22Rv1 (cell line): ENCODE results near the gene LRRFIP1.

ENCODE experiments used
- H3K27ac ChIP-seq: fragments of 450-650 bp; 2 replicates; pipeline ENCODE4 v1.5.1; 2017
- ZFX ChIP-seq: fragments of 450-650 bp; IDR thresholded peaks from 2 replicates; pipeline ENCODE4 v1.6.1; 2017; ENCODE audit warnings: antibody characterized with exemption, borderline replicate concordance
- TF ChIP-seq, protein P1 (sequence below): fragments of 450-650 bp; IDR thresholded peaks from 2 replicates; pipeline ENCODE4 v1.5.1; 2017; ENCODE audit warnings: mild to moderate bottlenecking

LRRFIP1 gene

GRCh38 chr2:237738255-237738654 lies 110.9 kb downstream of the LRRFIP1 start:
- no peak for TF ChIP-seq ZFX
- TF ChIP-seq, protein P1, sequence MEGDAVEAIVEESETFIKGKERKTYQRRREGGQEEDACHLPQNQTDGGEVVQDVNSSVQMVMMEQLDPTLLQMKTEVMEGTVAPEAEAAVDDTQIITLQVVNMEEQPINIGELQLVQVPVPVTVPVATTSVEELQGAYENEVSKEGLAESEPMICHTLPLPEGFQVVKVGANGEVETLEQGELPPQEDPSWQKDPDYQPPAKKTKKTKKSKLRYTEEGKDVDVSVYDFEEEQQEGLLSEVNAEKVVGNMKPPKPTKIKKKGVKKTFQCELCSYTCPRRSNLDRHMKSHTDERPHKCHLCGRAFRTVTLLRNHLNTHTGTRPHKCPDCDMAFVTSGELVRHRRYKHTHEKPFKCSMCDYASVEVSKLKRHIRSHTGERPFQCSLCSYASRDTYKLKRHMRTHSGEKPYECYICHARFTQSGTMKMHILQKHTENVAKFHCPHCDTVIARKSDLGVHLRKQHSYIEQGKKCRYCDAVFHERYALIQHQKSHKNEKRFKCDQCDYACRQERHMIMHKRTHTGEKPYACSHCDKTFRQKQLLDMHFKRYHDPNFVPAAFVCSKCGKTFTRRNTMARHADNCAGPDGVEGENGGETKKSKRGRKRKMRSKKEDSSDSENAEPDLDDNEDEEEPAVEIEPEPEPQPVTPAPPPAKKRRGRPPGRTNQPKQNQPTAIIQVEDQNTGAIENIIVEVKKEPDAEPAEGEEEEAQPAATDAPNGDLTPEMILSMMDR = no peak
- H3K27ac ChIP-seq = no peak overlapping the region

- no peak overlapping the region for H3K27ac ChIP-seq
- TF ChIP-seq, protein P1 = no peak
- no peak for TF ChIP-seq ZFX
These were observed 111.7 kb downstream of the LRRFIP1 start for GRCh38 chr2:237739101-237739500.

GRCh38 chr2:237742191-237742590 lies 114.8 kb downstream of the LRRFIP1 start:
- no peak for TF ChIP-seq ZFX
- TF ChIP-seq, protein P1 = no peak

DNA sequence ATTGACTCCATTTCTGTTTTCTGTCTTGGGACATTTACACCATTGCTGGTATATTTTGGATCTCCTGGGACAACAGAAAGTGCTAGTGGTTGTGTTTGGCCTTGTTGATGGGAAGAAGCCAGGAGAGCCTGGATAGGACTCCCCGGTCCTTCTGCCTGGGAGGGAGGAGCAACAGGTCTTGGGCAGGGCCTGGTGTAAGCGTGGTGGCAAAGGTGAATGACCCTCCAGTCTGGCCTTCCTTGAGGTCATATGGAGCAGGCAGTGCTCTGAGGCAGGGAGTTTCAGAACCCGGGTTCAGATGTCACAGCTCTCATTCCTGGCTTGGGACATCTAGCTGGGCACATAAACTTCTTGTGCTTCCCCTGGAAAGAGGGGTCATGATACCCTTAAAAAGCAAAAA lies 115.2 kb downstream of the LRRFIP1 start:
- TF ChIP-seq ZFX = no peak
- TF ChIP-seq, protein P1 = no peak
- H3K27ac ChIP-seq = no peak overlapping the region

More at GRCh38 chr2:237742191-237742590, 114.8 kb downstream of the LRRFIP1 start:
- no peak overlapping the region for H3K27ac ChIP-seq

DNA sequence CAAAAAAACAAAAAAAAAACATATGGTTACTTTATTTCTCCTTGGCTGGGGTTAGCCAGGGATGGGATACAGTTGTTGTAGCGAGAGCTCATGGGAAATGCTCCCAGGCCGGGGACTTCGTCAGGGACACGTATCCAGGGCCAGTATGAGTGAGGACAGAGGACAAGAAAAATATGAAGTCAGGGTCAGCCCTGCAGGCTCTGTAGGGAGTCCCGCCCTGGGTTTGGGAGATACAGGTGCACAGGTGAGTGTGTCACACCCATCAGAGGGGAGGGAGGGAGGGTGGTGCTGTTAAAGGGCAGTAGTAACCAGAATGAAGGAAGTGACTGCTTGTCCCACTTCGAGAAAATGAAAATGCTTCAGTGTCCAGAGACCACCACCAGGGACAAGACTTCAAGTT lies 115.6 kb downstream of the LRRFIP1 start:
- TF ChIP-seq ZFX = no peak
- TF ChIP-seq, protein P1 = no peak
- no peak overlapping the region for H3K27ac ChIP-seq

GRCh38 chr2:237743561-237744269 lies 116.3 kb downstream of the LRRFIP1 start:
- no peak overlapping the region for H3K27ac ChIP-seq
- no peak for TF ChIP-seq ZFX
- TF ChIP-seq, protein P1 = no peak

DNA sequence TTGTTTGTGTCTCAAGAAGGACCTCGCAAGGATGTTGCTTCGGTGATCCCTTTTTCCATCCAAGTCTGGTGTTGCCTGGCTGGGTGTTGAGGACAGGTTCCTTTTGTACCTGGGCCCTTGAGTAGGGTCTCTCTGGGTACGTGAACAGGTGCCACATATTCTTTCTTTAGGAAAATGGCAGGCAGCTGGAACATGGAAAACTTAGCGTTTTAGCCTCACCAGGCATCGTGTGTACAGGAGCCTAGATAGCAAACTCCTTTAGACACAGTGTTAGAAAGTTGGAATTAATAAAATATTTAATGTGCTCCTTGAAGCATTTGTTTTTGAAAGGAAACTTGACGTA lies 116.9 kb downstream of the LRRFIP1 start:
- no peak overlapping the region for H3K27ac ChIP-seq
- TF ChIP-seq, protein P1 = no peak
